GM23248 (cell line): ENCODE data around the gene GPC3.

Experiments used
- EZH2 ChIP-seq: fragments of 200-600 bp; sonication (generic); IDR thresholded peaks from 2 replicates; pipeline ENCODE4 v1.6.1; 2018; ENCODE audit warnings: antibody characterized with exemption, mild to moderate bottlenecking; ENCODE audit not compliant: insufficient read depth, poor library complexity, severe bottlenecking
- EZH2phosphoT487 ChIP-seq: fragments of 200-600 bp; sonication (generic); IDR thresholded peaks from 2 replicates; pipeline ENCODE4 v1.6.1; 2018; ENCODE audit warnings: antibody characterized with exemption, moderate library complexity, mild to moderate bottlenecking, low read depth; ENCODE audit not compliant: insufficient read depth

GRCh38 chrX:133922390-133922771 is 63.0 kb downstream of the GPC3 start:
- no peak for TF ChIP-seq EZH2phosphoT487
- TF ChIP-seq EZH2: no peak
